GM18508 (cell line): Measurements from ENCODE around the gene ADAT1.

Experiments
- ATAC-seq: cut with Tn5 transposase; IDR thresholded peaks from one replicate; pipeline ENCODE4 v1.9.1; 2021; ENCODE audit warnings: moderate number of reproducible peaks; ENCODE audit not compliant: insufficient read depth, unreplicated experiment

Gene ADAT1

DNA sequence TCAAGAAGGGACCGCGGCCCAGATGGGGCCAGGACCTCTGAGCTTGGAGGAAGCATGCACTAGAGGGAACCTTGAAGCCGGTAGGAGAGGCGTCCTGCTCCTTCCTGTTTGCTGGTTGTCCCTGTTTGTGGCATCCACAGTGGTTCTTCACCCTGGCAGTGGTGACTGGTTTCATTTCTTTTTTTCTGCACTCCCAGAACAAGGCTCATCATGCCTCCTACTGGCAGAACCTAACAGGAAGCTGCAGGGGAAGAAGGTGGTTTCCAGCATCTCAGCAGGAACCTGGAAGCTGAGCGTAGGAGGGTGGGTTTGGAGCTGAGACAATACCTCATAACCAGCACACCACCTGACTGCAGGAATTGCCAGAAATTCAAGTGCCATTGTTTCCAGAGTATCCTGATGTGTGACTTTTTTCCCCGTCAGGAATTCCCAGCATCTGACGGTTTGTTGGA is 72.8 kb downstream of the ADAT1 start:
- no peak for ATAC-seq
